HG03108 (cell line): ENCODE results near the gene HIBADH.

Experiments used
- ATAC-seq: cut with Tn5 transposase; IDR thresholded peaks from one replicate; pipeline ENCODE4 v1.9.1; 2021; ENCODE audit warnings: moderate library complexity; ENCODE audit not compliant: unreplicated experiment

HIBADH gene

GRCh38 chr7:27662490-27663205 is at the start of gene HIBADH:
TSS of gene HIBADH (minus strand) at chr7:27662883. CDS start at chr7:27662788, 95 bp downstream.
- ATAC-seq: peak; percentile 99

- ATAC-seq: no peak
These were observed 49.5 kb upstream of the HIBADH start for GRCh38 chr7:27712217-27712616.

GRCh38 chr7:27709137-27710075 is 46.7 kb upstream of the HIBADH start:
- ATAC-seq: no peak

GRCh38 chr7:27708485-27708884 is 45.8 kb upstream of the HIBADH start:
- ATAC-seq: no peak

GRCh38 chr7:27705200-27705594 is 42.5 kb upstream of the HIBADH start:
- no peak for ATAC-seq

- ATAC-seq: no peak
These were observed 41.9 kb upstream of the HIBADH start for GRCh38 chr7:27704422-27705199.

GRCh38 chr7:27703181-27703580 is 40.5 kb upstream of the HIBADH start:
- no peak for ATAC-seq

GRCh38 chr7:27700501-27700900 is 37.8 kb upstream of the HIBADH start:
- no peak for ATAC-seq

- no peak for ATAC-seq
These were observed 37.1 kb upstream of the HIBADH start for GRCh38 chr7:27699751-27700150.

GRCh38 chr7:27697861-27698430 is 35.3 kb upstream of the HIBADH start:
- peak; percentile 79 for ATAC-seq

- no peak for ATAC-seq
These were observed 32.4 kb upstream of the HIBADH start for GRCh38 chr7:27695096-27695495.

- ATAC-seq: no peak
These were observed 31.1 kb upstream of the HIBADH start for GRCh38 chr7:27693794-27694193.

- no peak for ATAC-seq
These were observed 28.0 kb upstream of the HIBADH start for GRCh38 chr7:27690649-27691048.

- no peak for ATAC-seq
These were observed 27.0 kb upstream of the HIBADH start for GRCh38 chr7:27689591-27690164.

GRCh38 chr7:27689150-27689549 is 26.5 kb upstream of the HIBADH start:
- ATAC-seq: no peak

GRCh38 chr7:27688646-27689045 is 26.0 kb upstream of the HIBADH start:
- no peak for ATAC-seq

GRCh38 chr7:27688056-27688455 is 25.4 kb upstream of the HIBADH start:
- no peak for ATAC-seq

GRCh38 chr7:27686315-27686714 is 23.6 kb upstream of the HIBADH start:
- no peak for ATAC-seq

GRCh38 chr7:27685893-27686292 is 23.2 kb upstream of the HIBADH start:
- ATAC-seq: no peak

- no peak for ATAC-seq
These were observed 22.5 kb upstream of the HIBADH start for GRCh38 chr7:27685209-27685608.

- ATAC-seq: no peak
These were observed 21.8 kb upstream of the HIBADH start for GRCh38 chr7:27684491-27684890.
